ENCODE data around the gene DNAJC11.
"Not testable (repeated sequence)": the region's sequence is repeated elsewhere in the genome, so short reads cannot be mapped to it uniquely, and the experiment has no call there.

The DNAJC11 gene
- total RNA-seq = 54.8 to 127 (median 68.3) reads per million in 3 experiments

- peak; percentile 92 for DNase-seq
These were observed at the start of gene DNAJC11 for GRCh38 chr1:6701437-6702153. TSS of gene DNAJC11 (minus strand) at chr1:6701816. CDS start at chr1:6701800, 16 bp downstream.

- no peak for DNase-seq
These were observed 48.9 kb upstream of the DNAJC11 start for GRCh38 chr1:6750490-6750889.

GRCh38 chr1:6747674-6748073, 46.1 kb upstream of the DNAJC11 start:
- no peak for DNase-seq

- DNase-seq = no peak
These were observed 43.5 kb upstream of the DNAJC11 start for GRCh38 chr1:6745073-6745472.

GRCh38 chr1:6743189-6744101, 41.8 kb upstream of the DNAJC11 start:
- peak; percentile 27 for DNase-seq

GRCh38 chr1:6742676-6743188, 41.1 kb upstream of the DNAJC11 start:
- not testable (repeated sequence) for DNase-seq

GRCh38 chr1:6738987-6739676, 37.5 kb upstream of the DNAJC11 start:
- no peak for DNase-seq

- DNase-seq = no peak
These were observed 31.3 kb upstream of the DNAJC11 start for GRCh38 chr1:6732942-6733341.

- no peak for DNase-seq
These were observed 30.3 kb upstream of the DNAJC11 start for GRCh38 chr1:6731905-6732304.

GRCh38 chr1:6730880-6731279, 29.3 kb upstream of the DNAJC11 start:
- no peak for DNase-seq

GRCh38 chr1:6730473-6730872, 28.9 kb upstream of the DNAJC11 start:
- DNase-seq = no peak

GRCh38 chr1:6727535-6727934, 25.9 kb upstream of the DNAJC11 start:
- DNase-seq = peak; percentile 28

GRCh38 chr1:6726253-6726652, 24.6 kb upstream of the DNAJC11 start:
- no peak for DNase-seq

- no peak for DNase-seq
These were observed 23.0 kb upstream of the DNAJC11 start for GRCh38 chr1:6724517-6725141.

- DNase-seq = no peak
These were observed 22.2 kb upstream of the DNAJC11 start for GRCh38 chr1:6723621-6724428.

- no peak for DNase-seq
These were observed 9.6 kb upstream of the DNAJC11 start for GRCh38 chr1:6711174-6711573.

GRCh38 chr1:6704746-6705145, 3.1 kb upstream of the DNAJC11 start:
- DNase-seq = no peak

GRCh38 chr1:6703016-6703415, 1.4 kb upstream of the DNAJC11 start:
- DNase-seq = no peak

- DNase-seq = no peak
These were observed 671 bp downstream of the DNAJC11 start for GRCh38 chr1:6700853-6701436.

GRCh38 chr1:6699915-6700314, 1.7 kb downstream of the DNAJC11 start:
- not testable (repeated sequence) for DNase-seq

- no peak for DNase-seq
These were observed 5.7 kb downstream of the DNAJC11 start for GRCh38 chr1:6695868-6696267.
